HL-60 (cell line): ENCODE results near the gene C5orf52.

Experiments used
- CTCF ChIP-seq: IDR thresholded peaks from one replicate; pipeline ENCODE4 v1.5.1; 2011; ENCODE audit warnings: low read length, control low read depth, inconsistent platforms; ENCODE audit not compliant: insufficient read depth
- GABPA ChIP-seq: IDR thresholded peaks from 2 replicates; pipeline ENCODE4 v1.6.1; 2012; ENCODE audit warnings: low read depth

- TF ChIP-seq CTCF (no peak), GABPA (no peak)
Measured at GRCh38 chr5:157665467-157666070, 5.8 kb upstream of the C5orf52 start.
